KMS-11 (cell line): Measurements from ENCODE around the gene CLEC4G.

Experiments
- H2AFZ ChIP-seq: fragments of 200-600 bp; sonication (generic); 2 replicates; pipeline ENCODE4 v1.6.1; 2016; ENCODE audit warnings: antibody characterized with exemption, mixed run types, low read depth
- H3K27ac ChIP-seq: fragments of 200-600 bp; sonication (generic); 2 replicates; pipeline ENCODE4 v1.6.1; 2016; ENCODE audit warnings: mild to moderate bottlenecking, mixed run types
- H3K27me3 ChIP-seq: fragments of 200-600 bp; sonication (generic); 2 replicates; pipeline ENCODE4 v1.6.1; 2017; ENCODE audit warnings: mild to moderate bottlenecking, low read depth, mixed run types, moderate library complexity; ENCODE audit not compliant: insufficient read depth
- H3K36me3 ChIP-seq: fragments of 200-600 bp; sonication (generic); 2 replicates; pipeline ENCODE4 v1.6.1; 2017; ENCODE audit warnings: mild to moderate bottlenecking, mixed run types; ENCODE audit not compliant: insufficient read depth
- H3K4me1 ChIP-seq: fragments of 200-600 bp; sonication (generic); 2 replicates; pipeline ENCODE4 v1.6.1; 2016; ENCODE audit warnings: mild to moderate bottlenecking, low read depth, mixed run types; ENCODE audit not compliant: poor library complexity, severe bottlenecking
- H3K4me2 ChIP-seq: fragments of 200-600 bp; sonication (generic); 2 replicates; pipeline ENCODE4 v1.7.0; 2016; ENCODE audit warnings: mild to moderate bottlenecking, mixed run types
- H3K4me3 ChIP-seq: fragments of 200-600 bp; sonication (generic); IDR thresholded peaks from 2 replicates; pipeline ENCODE4 v1.6.1; 2017; ENCODE audit warnings: low read depth, low read length, mixed read lengths; ENCODE audit not compliant: insufficient read depth
- H3K79me2 ChIP-seq: fragments of 200-600 bp; sonication (generic); 2 replicates; pipeline ENCODE4 v1.6.1; 2016; ENCODE audit warnings: low read depth, mixed run types; ENCODE audit not compliant: insufficient read depth
- H3K9ac ChIP-seq: fragments of 200-600 bp; sonication (generic); 2 replicates; pipeline ENCODE4 v1.6.1; 2016; ENCODE audit warnings: mild to moderate bottlenecking, mixed run types
- H4K20me1 ChIP-seq: fragments of 200-600 bp; sonication (generic); 2 replicates; pipeline ENCODE4 v1.6.1; 2016; ENCODE audit warnings: mild to moderate bottlenecking, mixed run types; ENCODE audit not compliant: insufficient read depth
- CTCF ChIP-seq: fragments of 200-600 bp; sonication (generic); conservative IDR thresholded peaks from 2 replicates; pipeline ENCODE4 v1.6.1; 2017; ENCODE audit warnings: low read depth, mild to moderate bottlenecking, antibody characterized with exemption, low read length, moderate library complexity, mixed read lengths

Gene CLEC4G

DNA sequence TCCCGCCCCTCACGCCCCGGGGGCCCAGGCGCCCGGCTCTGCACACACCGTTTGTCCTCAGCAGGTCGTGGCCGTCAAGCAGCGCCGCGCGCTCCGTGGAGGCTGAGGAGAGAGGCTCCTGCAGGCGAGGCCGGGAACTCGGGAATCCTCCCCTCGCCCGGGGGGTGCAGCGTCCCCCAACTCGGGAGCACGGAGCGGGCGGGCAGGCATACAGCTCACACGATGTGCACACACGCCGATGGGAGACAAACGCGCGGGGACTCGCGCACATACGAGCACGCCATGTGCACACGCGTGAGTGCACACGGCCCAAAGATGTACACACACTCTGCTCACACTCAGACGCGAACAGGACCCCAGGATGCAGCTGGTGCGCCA lies 703 bp downstream of the CLEC4G start:
- Histone ChIP-seq H4K20me1 (no peaks in the 10 kb centered on the region), H3K4me2 (no peak overlapping the region), H3K79me2 (no peaks in the 10 kb centered on the region), H3K4me1 (no peaks in the 10 kb centered on the region), H3K4me3 (no peak overlapping the region), H3K27ac (no peak overlapping the region), H3K27me3 (peaks cover 49% of the 10 kb centered on the region), H2AFZ (no peak overlapping the region), H3K36me3 (no peaks in the 10 kb centered on the region), H3K9ac (no peak overlapping the region)
- no peak for TF ChIP-seq CTCF

- Histone ChIP-seq H3K4me1 (no peaks in the 10 kb centered on the region), H3K9ac (no peak overlapping the region), H3K4me2 (no peak overlapping the region), H3K27ac (no peak overlapping the region), H3K36me3 (no peaks in the 10 kb centered on the region), H3K79me2 (no peaks in the 10 kb centered on the region), H4K20me1 (no peaks in the 10 kb centered on the region), H2AFZ (no peak overlapping the region), H3K27me3 (peaks cover 52% of the 10 kb centered on the region), H3K4me3 (no peak overlapping the region)
- no peak for TF ChIP-seq CTCF
Observed at GRCh38 chr19:7730286-7731217, 1.4 kb downstream of the CLEC4G start.

DNA sequence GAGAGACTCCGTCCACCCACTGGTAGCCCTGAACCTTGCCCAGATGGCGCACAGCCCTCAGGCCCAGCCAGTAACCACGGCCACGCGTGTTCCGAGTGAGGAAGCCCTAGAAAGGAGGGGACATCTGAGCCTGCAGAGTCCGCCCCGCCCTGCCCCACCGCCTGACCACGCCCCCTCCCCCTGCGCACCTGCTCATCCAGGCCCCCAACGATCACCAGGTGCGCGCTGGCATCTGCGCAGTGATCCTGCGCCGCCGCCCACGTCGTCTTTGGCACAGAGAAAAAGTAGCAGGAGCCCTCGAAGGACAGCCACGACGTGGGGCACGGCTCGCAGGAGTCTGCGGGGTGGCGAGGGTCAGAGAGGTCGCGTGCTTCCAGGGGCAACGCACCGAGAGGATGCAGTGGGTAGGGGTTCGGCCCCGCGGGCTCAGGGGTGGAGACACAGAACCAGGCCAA lies 2.1 kb downstream of the CLEC4G start:
- no peak overlapping the region for H3K9ac ChIP-seq
- TF ChIP-seq CTCF: no peak
- H3K79me2 ChIP-seq: no peaks in the 10 kb centered on the region
- H2AFZ ChIP-seq: no peak overlapping the region
- no peak overlapping the region for H3K4me3 ChIP-seq
- no peak overlapping the region for H3K27ac ChIP-seq
- H3K36me3 ChIP-seq: no peaks in the 10 kb centered on the region
- no peaks in the 10 kb centered on the region for H4K20me1 ChIP-seq
- peaks cover 58% of the 10 kb centered on the region for H3K27me3 ChIP-seq
- H3K4me1 ChIP-seq: no peaks in the 10 kb centered on the region
- H3K4me2 ChIP-seq: no peak overlapping the region

DNA sequence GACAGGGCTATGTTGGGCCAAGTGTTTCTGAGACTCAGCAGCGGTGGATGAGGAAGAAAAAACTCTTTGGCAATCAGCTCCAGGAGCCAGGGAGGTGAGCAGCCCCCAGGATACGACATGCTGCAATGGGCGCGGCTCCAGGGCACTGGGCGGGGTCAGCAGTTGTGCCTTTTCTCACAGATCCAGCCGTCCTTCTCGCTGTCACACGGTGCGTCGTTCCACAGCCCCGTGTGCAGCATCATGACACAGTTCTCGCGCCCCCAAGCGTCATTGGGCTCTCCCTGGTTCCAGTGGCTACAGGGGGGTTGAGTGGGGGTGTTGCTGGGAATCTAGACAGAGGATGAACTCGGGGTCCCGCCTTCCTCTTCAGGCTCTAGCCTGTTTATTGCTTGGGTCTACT lies 2.7 kb downstream of the CLEC4G start:
- Histone ChIP-seq H3K4me1 (no peaks in the 10 kb centered on the region), H3K27me3 (peaks cover 57% of the 10 kb centered on the region), H3K36me3 (no peaks in the 10 kb centered on the region), H3K4me3 (no peak overlapping the region), H3K79me2 (no peaks in the 10 kb centered on the region), H3K4me2 (no peak overlapping the region), H3K9ac (no peak overlapping the region), H3K27ac (no peak overlapping the region), H4K20me1 (no peaks in the 10 kb centered on the region), H2AFZ (no peak overlapping the region)
- TF ChIP-seq CTCF: no peak
